ENCODE measurements around the gene EPHA6. TPM values are rescaled to one million over a fixed set of nuclear protein-coding genes. Genes with fewer than 3 reads are reported as not detected.

EPHA6 gene
- total RNA-seq, 1 donor from 2014 or later: 1.2 TPM

GRCh38 chr3:97125902-97126499 is 311.6 kb downstream of the EPHA6 start:
- TF ChIP-seq POLR2A (IDR thresholded peaks at IDR 0.05) (no peak), POLR2AphosphoS5 (IDR thresholded peaks at IDR 0.05; ENCODE audit: insufficient read depth in 1 of 2, low read depth in 1 of 2) (no peak)
- H3K9me3 ChIP-seq: no peaks in the 10 kb centered on the region
- no peak overlapping the region for H3K4me3 ChIP-seq
- H3K36me3 ChIP-seq: no peaks in the 10 kb centered on the region
- no peaks in the 10 kb centered on the region for H3K4me1 ChIP-seq
- no peak for DNase-seq (ENCODE audit: extremely low spot score in 2 of 2)
- intact Hi-C loops (cut with DNase I): no loop called here
- H3K27me3 ChIP-seq: no peaks in the 10 kb centered on the region
- no peak overlapping the region for H3K27ac ChIP-seq

DNA sequence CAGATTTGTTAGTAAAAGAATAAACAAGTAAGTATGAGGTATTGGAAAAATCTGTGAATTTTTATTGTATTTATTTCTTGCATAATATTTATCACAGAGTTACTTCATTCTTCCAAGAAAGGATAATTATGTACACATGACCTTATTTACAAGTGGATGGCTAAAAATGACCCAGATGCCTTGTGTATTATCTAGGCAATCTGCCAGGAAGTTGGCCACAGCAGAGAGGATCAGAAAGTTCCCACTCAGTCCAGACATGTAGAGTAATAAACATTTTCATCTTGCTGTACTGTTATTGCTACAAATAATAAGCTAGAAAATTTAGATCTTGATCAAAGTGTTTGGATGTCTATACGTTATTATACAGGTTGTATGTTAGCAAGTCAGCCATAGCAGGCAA is 317.1 kb downstream of the EPHA6 start:
- no peak for TF ChIP-seq POLR2AphosphoS5 (IDR thresholded peaks at IDR 0.05; ENCODE audit: insufficient read depth in 1 of 2, low read depth in 1 of 2)
- no peak for TF ChIP-seq CTCF (IDR thresholded peaks at IDR 0.05)
- no peak for TF ChIP-seq POLR2A (IDR thresholded peaks at IDR 0.05)
- H3K27ac ChIP-seq: no peak overlapping the region
- no peaks in the 10 kb centered on the region for H3K36me3 ChIP-seq
- no peak for DNase-seq (ENCODE audit: extremely low spot score in 2 of 2)
- intact Hi-C loops (cut with DNase I): no loop called here
- no peak overlapping the region for H3K4me3 ChIP-seq
- no peaks in the 10 kb centered on the region for H3K4me1 ChIP-seq
- no peaks in the 10 kb centered on the region for H3K9me3 ChIP-seq
- H3K27me3 ChIP-seq: no peaks in the 10 kb centered on the region

- peaks cover 8% of the 10 kb centered on the region for H3K9me3 ChIP-seq
- no peak overlapping the region for H3K27ac ChIP-seq
- no peak for DNase-seq (ENCODE audit: extremely low spot score in 2 of 2)
- intact Hi-C loops (cut with DNase I): no loop called here
- no peaks in the 10 kb centered on the region for H3K36me3 ChIP-seq
- no peak for TF ChIP-seq POLR2AphosphoS5 (IDR thresholded peaks at IDR 0.05; ENCODE audit: insufficient read depth in 1 of 2, low read depth in 1 of 2)
- TF ChIP-seq CTCF (IDR thresholded peaks at IDR 0.05): no peak
- TF ChIP-seq POLR2A (IDR thresholded peaks at IDR 0.05): no peak
- H3K4me1 ChIP-seq: no peaks in the 10 kb centered on the region
- no peaks in the 10 kb centered on the region for H3K27me3 ChIP-seq
- no peak overlapping the region for H3K4me3 ChIP-seq
Measured at GRCh38 chr3:97138914-97139541, 324.6 kb downstream of the EPHA6 start.

GRCh38 chr3:97148931-97149330 is 334.5 kb downstream of the EPHA6 start:
- H3K36me3 ChIP-seq: no peaks in the 10 kb centered on the region
- no peak overlapping the region for H3K4me3 ChIP-seq
- intact Hi-C loops (cut with DNase I): no loop called here
- H3K27me3 ChIP-seq: no peaks in the 10 kb centered on the region
- no peak for TF ChIP-seq CTCF (IDR thresholded peaks at IDR 0.05)
- TF ChIP-seq POLR2AphosphoS5 (IDR thresholded peaks at IDR 0.05; ENCODE audit: insufficient read depth in 1 of 2, low read depth in 1 of 2): no peak
- no peak for TF ChIP-seq POLR2A (IDR thresholded peaks at IDR 0.05)
- H3K27ac ChIP-seq: no peak overlapping the region
- no peaks in the 10 kb centered on the region for H3K4me1 ChIP-seq
- no peak for DNase-seq (ENCODE audit: extremely low spot score in 2 of 2)
- no peaks in the 10 kb centered on the region for H3K9me3 ChIP-seq

DNA sequence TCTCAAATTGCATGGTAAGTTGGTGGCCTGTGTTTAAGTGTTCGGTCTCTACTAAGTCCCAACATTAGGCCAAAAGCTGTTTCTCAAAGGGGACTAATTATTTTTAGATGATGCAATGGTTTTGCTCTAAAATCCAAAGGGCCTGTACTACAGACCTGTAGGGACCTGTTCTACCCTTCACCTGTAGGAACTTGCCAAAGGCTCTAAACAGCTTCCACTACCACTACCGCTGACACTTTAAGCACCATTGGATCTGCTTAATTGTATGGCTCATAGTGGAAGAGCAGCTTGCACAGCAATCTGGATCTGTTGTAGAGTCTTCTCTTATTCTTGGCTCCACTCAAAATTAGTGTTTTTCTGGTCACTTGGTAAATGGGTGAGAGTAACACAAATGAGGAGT is 346.8 kb downstream of the EPHA6 start:
- H3K27ac ChIP-seq: no peak overlapping the region
- H3K4me1 ChIP-seq: no peaks in the 10 kb centered on the region
- DNase-seq (ENCODE audit: extremely low spot score in 2 of 2): no peak
- intact Hi-C loops (cut with DNase I): no loop called here
- no peak for TF ChIP-seq CTCF (IDR thresholded peaks at IDR 0.05)
- TF ChIP-seq POLR2A (IDR thresholded peaks at IDR 0.05): no peak
- no peak for TF ChIP-seq POLR2AphosphoS5 (IDR thresholded peaks at IDR 0.05; ENCODE audit: insufficient read depth in 1 of 2, low read depth in 1 of 2)
- no peaks in the 10 kb centered on the region for H3K27me3 ChIP-seq
- H3K9me3 ChIP-seq: no peaks in the 10 kb centered on the region
- H3K4me3 ChIP-seq: no peak overlapping the region
- no peaks in the 10 kb centered on the region for H3K36me3 ChIP-seq
